Vagina (tissue), 2 donors: ENCODE data around the gene FBXO17. TPM values are rescaled to one million over a fixed set of nuclear protein-coding genes. Genes with fewer than 3 reads are reported as not detected.

Experiments used
- DNase-seq, 2 donors: peaks; one replicate each; pipeline ENCODE4 v3.0.0-alpha.2; 2017; ENCODE audit errors: extremely low spot score in 2 of 2
- H3K27ac ChIP-seq: fragments of 200-600 bp; sonication (generic); one replicate; pipeline ENCODE4 v1.5.1; 2019
- H3K27me3 ChIP-seq: fragments of 200-600 bp; sonication (generic); one replicate; pipeline ENCODE4 v1.5.1; 2019
- H3K36me3 ChIP-seq, 2 donors: fragments of 200-600 bp; sonication (generic); one replicate each; pipeline ENCODE4 v1.5.1; 2017 to 2019
- H3K4me1 ChIP-seq: fragments of 200-600 bp; sonication (generic); one replicate; pipeline ENCODE4 v1.5.1; 2019
- H3K4me3 ChIP-seq, 2 donors: fragments of 200-600 bp; sonication (generic); 1 replicate in 1 of 2; 2 replicates in 1 of 2; pipeline ENCODE4 v1.5.1; 2016 to 2019
- H3K9me3 ChIP-seq: fragments of 200-600 bp; sonication (generic); one replicate; pipeline ENCODE4 v1.5.1; 2019
- CTCF ChIP-seq, 3 experiments: fragments of 450-650 bp in 2 of 3; fragments of 200-600 bp in 1 of 3; sonication (generic) in 1 of 3; IDR thresholded peaks; one replicate each; pipeline ENCODE4 v1.5.1; 2017 to 2019; ENCODE audit warnings: antibody characterized with exemption in 3 of 3, mild to moderate bottlenecking in 2 of 3, moderate library complexity in 2 of 3
- POLR2A ChIP-seq, 2 donors: fragments of 450-650 bp; IDR thresholded peaks; one replicate each; pipeline ENCODE4 v1.6.1; 2017; ENCODE audit warnings: antibody characterized with exemption in 2 of 2, mild to moderate bottlenecking in 2 of 2, moderate library complexity in 2 of 2
- POLR2AphosphoS5 ChIP-seq, 2 donors: sonication (generic); formaldehyde crosslinking; IDR thresholded peaks; one replicate each; pipeline ENCODE4 v1.9.0; 2017; ENCODE audit warnings: antibody characterized with exemption in 2 of 2, mild to moderate bottlenecking in 2 of 2, low read depth in 1 of 2; ENCODE audit not compliant: insufficient read depth in 1 of 2
- intact Hi-C: fragments of 100-400 bp; cut with DNase I; formaldehyde crosslinking; loops from one replicate; pipeline ENCODE4 v1.15.1; 2023
- total RNA-seq: library from RNA; depleted of rRNA; stranded (reverse); fragments of >200 nt; gene quantifications from one replicate; pipeline ENCODE4 v1.2.3, GENCODE V29; 2016

Gene FBXO17
- total RNA-seq, 1 donor from 2014 or later: 44.0 TPM

- TF ChIP-seq POLR2AphosphoS5 (IDR thresholded peaks at IDR 0.05; ENCODE audit: insufficient read depth in 1 of 2, low read depth in 1 of 2) (no peak), CTCF (IDR thresholded peaks at IDR 0.05) (no peak), POLR2A (IDR thresholded peaks at IDR 0.05) (no peak)
- Histone ChIP-seq H3K4me1 (peaks cover 8% of the 10 kb centered on the region), H3K9me3 (no peaks in the 10 kb centered on the region), H3K4me3 (no peak overlapping the region), H3K36me3 (no peaks in the 10 kb centered on the region), H3K27ac (no peak overlapping the region), H3K27me3 (no peaks in the 10 kb centered on the region)
- intact Hi-C loops: no loop called here
- DNase-seq: no peak
These were observed 5.2 kb upstream of the FBXO17 start for GRCh38 chr19:38980583-38981374.

DNA sequence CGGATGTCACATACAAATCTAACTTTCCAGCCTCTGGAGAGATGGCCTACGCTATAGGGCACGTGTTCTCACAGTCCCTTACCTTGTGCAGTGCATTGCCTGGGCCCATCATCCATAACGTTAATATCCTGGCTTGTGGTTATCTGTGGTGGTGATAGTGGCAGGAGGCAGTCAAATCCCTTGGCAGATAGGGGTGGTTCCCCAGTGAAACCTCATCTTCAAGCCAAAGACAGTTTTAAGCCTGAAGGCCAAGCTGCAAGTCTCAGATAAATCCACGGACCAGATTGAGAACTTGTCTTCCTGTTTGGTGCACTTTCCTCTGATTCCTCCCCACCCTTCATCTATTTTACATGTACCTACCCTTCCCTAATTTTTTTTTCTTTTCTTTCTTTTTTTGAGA is 4.3 kb upstream of the FBXO17 start:
- Histone ChIP-seq H3K27ac (no peak overlapping the region), H3K4me3 (no peak overlapping the region), H3K27me3 (no peaks in the 10 kb centered on the region), H3K36me3 (no peaks in the 10 kb centered on the region), H3K4me1 (peaks cover 13% of the 10 kb centered on the region), H3K9me3 (no peaks in the 10 kb centered on the region)
- TF ChIP-seq POLR2A (IDR thresholded peaks at IDR 0.05): no peak
- no peak for DNase-seq
- intact Hi-C loops: no loop called here

- Histone ChIP-seq H3K27ac (no peak overlapping the region), H3K4me1 (peaks cover 28% of the 10 kb centered on the region), H3K36me3 (no peaks in the 10 kb centered on the region), H3K4me3 (no peak overlapping the region), H3K9me3 (no peaks in the 10 kb centered on the region), H3K27me3 (no peaks in the 10 kb centered on the region)
- TF ChIP-seq POLR2AphosphoS5 (IDR thresholded peaks at IDR 0.05; ENCODE audit: insufficient read depth in 1 of 2, low read depth in 1 of 2) (no peak), CTCF (IDR thresholded peaks at IDR 0.05) (no peak), POLR2A (IDR thresholded peaks at IDR 0.05) (no peak)
- intact Hi-C loops: no loop called here
- DNase-seq: no peak
These were observed 2.8 kb upstream of the FBXO17 start for GRCh38 chr19:38978326-38978689.

DNA sequence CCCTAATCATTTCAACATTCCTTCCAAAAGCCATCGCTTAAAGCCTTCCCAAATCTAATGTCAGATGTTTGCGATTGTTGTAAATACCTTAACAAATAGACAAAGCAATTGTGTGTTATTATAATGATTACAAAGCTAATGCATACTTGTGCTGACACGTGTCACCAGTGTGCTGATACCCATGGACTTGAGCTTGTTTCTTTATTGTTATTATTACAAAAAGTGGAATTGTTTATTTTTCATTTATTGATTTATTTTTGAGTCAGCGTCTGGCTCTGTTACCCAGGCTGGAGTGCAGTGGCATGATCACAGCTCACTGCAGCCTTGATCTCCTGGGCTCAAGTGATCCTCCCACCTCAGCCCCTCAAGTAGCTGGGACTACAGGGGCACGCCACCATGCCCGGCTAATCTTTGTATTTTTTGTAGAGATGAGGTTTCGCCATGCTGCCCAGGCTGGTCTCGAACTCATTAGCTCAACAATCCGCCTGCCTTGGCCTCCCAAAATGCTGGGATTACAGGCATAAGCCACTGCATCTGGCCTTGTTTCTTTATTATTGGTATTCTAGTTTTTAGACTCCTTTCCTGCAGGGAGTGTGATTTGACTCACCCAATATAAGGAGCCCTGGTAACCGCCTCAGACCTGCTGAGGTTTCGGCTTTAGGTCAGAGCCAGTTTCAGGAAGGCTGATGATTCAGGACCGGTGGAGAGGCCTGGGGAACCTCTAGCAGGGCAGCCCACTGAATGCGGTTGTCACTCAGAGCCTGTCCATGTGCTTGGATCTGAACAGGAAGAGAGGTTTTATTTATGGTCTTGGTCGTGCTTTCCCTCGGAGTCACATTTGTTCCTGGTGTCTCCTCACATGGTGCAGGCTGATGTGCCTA is 2.1 kb upstream of the FBXO17 start:
- no peak overlapping the region for H3K27ac ChIP-seq
- intact Hi-C loops: no loop called here
- H3K36me3 ChIP-seq: no peaks in the 10 kb centered on the region
- no peak overlapping the region for H3K4me3 ChIP-seq
- no peaks in the 10 kb centered on the region for H3K9me3 ChIP-seq
- H3K4me1 ChIP-seq: peaks cover 34% of the 10 kb centered on the region
- DNase-seq: no peak
- TF ChIP-seq CTCF (IDR thresholded peaks at IDR 0.05) (no peak), POLR2A (IDR thresholded peaks at IDR 0.05) (no peak), POLR2AphosphoS5 (IDR thresholded peaks at IDR 0.05; ENCODE audit: insufficient read depth in 1 of 2, low read depth in 1 of 2) (no peak)
- no peaks in the 10 kb centered on the region for H3K27me3 ChIP-seq

- no peaks in the 10 kb centered on the region for H3K9me3 ChIP-seq
- intact Hi-C loops: no loop called here
- no peaks in the 10 kb centered on the region for H3K27me3 ChIP-seq
- H3K36me3 ChIP-seq: no peaks in the 10 kb centered on the region
- TF ChIP-seq POLR2AphosphoS5 (IDR thresholded peaks at IDR 0.05; ENCODE audit: insufficient read depth in 1 of 2, low read depth in 1 of 2): no peak
- TF ChIP-seq POLR2A (IDR thresholded peaks at IDR 0.05): no peak
- TF ChIP-seq CTCF (IDR thresholded peaks at IDR 0.05): no peak
- H3K4me1 ChIP-seq: peaks cover 36% of the 10 kb centered on the region
- H3K27ac ChIP-seq: peak overlapping the region; percentile 95
- H3K4me3 ChIP-seq: peak overlapping the region; percentile 52 to 64
- DNase-seq: no peak
These were observed 324 bp upstream of the FBXO17 start for GRCh38 chr19:38975861-38976271.
